Esophagus muscularis mucosa (tissue), 4 donors: ENCODE data around the gene GADD45G. TPM values are rescaled to one million over a fixed set of nuclear protein-coding genes. Genes with fewer than 3 reads are reported as not detected.

Experiments
- DNase-seq: peaks from one replicate; pipeline ENCODE4 v3.0.0-alpha.2; 2017; ENCODE audit errors: extremely low spot score
- H3K27ac ChIP-seq, 4 donors: fragments of 200-600 bp; sonication (generic); replicated peaks in 1 of 4; 1 replicate in 3 of 4; 2 replicates in 1 of 4; pipeline ENCODE4 v1.5.1; 2016 to 2019; ENCODE audit warnings: mild to moderate bottlenecking in 1 of 4
- H3K27me3 ChIP-seq, 4 donors: fragments of 200-600 bp; sonication (generic); one replicate each; pipeline versions ENCODE4 v1.5.1 to v1.6.0; 2016 to 2019
- H3K36me3 ChIP-seq, 4 donors: fragments of 200-600 bp; sonication (generic); one replicate each; pipeline ENCODE4 v1.5.1; 2016 to 2019
- H3K4me1 ChIP-seq, 4 donors: fragments of 200-600 bp; sonication (generic); one replicate each; pipeline ENCODE4 v1.5.1; 2016 to 2019
- H3K4me3 ChIP-seq, 4 donors: fragments of 200-600 bp; sonication (generic); 1 replicate in 2 of 4; 2 replicates in 2 of 4; pipeline ENCODE4 v1.5.1; 2016 to 2019; ENCODE audit warnings: mild to moderate bottlenecking in 4 of 4, moderate library complexity in 1 of 4
- H3K9me3 ChIP-seq, 4 donors: fragments of 200-600 bp; sonication (generic); 1 replicate in 3 of 4; 2 replicates in 1 of 4; pipeline ENCODE4 v1.5.1; 2016 to 2019
- EP300 ChIP-seq: sonication (generic); formaldehyde crosslinking; IDR thresholded peaks from one replicate; pipeline ENCODE4 v1.6.1; 2017; ENCODE audit warnings: antibody characterized with exemption
- POLR2A ChIP-seq: fragments of 450-650 bp; IDR thresholded peaks from one replicate; pipeline ENCODE4 v1.6.1; 2017; ENCODE audit warnings: antibody characterized with exemption, moderate library complexity, mild to moderate bottlenecking, low read depth
- POLR2AphosphoS5 ChIP-seq, 2 donors: sonication (generic); formaldehyde crosslinking; IDR thresholded peaks; one replicate each; pipeline ENCODE4 v1.6.1; 2017; ENCODE audit warnings: antibody characterized with exemption in 2 of 2
- WGBS: methylation state at CpG from one replicate; pipeline ENCODE4 v1.1.5; 2018; 5-methylcytosine and 5-hydroxymethylcytosine counted together
- intact Hi-C: fragments of 100-400 bp; cut with DNase I; formaldehyde crosslinking; loops from one replicate; pipeline ENCODE4 v1.15.1; 2023
- total RNA-seq, 4 donors: library from RNA; depleted of rRNA; stranded (reverse); fragments of >200 nt; gene quantifications; one replicate each; pipeline versions ENCODE4 v1.1.0 to v1.2.1, GENCODE V29; 2016
- TF ChIP-seq, protein P1 (sequence below), 3 experiments: fragments of 200-600 bp in 2 of 3; fragments of 450-650 bp in 1 of 3; sonication (generic) in 2 of 3; IDR thresholded peaks; one replicate each; pipeline ENCODE4 v1.5.1; 2017 to 2019; ENCODE audit warnings: antibody characterized with exemption in 3 of 3, mild to moderate bottlenecking in 2 of 3, moderate library complexity in 1 of 3

The GADD45G gene
- total RNA-seq, 4 donors from 2014 or later, result 44.0 to 136 (median 103) TPM

DNA sequence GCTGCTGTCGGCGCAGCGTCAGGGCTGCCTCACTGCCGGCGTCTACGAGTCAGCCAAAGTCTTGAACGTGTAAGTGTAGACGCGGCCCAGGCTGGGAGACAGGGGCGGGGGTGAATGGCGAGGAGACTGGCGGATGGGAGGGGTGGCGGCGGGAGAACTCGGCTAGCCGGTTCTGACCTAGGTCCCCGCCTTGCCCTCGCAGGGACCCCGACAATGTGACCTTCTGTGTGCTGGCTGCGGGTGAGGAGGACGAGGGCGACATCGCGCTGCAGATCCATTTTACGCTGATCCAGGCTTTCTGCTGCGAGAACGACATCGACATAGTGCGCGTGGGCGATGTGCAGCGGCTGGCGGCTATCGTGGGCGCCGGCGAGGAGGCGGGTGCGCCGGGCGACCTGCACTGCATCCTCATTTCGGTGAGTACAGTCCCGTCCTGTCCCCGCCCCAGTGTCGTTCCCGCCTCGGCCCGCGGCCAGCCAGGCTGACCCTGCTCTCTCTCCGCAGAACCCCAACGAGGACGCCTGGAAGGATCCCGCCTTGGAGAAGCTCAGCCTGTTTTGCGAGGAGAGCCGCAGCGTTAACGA is 745 bp downstream of the GADD45G start:
- H3K27me3 ChIP-seq, result peaks cover 0 to 5% (median 0%) of the 10 kb centered on the region in 4 donors
- peak overlapping the region; percentile 69 to 86 (median 76) for H3K4me3 ChIP-seq
- H3K27ac ChIP-seq, result peak overlapping the region; percentile 90 to 96 (median 92)
- no peak for DNase-seq
- intact Hi-C loops, result loop anchor here (5.0 to 10.0 kb wide), 4 partner anchors 279 to 619 kb away; no protein-coding TSS in a partner anchor
- WGBS, result 0% methylated on average over 24 of the region's 57 CpGs
- TF ChIP-seq POLR2A (no peak), POLR2AphosphoS5 (IDR thresholded peaks at IDR 0.05) (no peak), EP300 (no peak)
- TF ChIP-seq, protein P1, sequence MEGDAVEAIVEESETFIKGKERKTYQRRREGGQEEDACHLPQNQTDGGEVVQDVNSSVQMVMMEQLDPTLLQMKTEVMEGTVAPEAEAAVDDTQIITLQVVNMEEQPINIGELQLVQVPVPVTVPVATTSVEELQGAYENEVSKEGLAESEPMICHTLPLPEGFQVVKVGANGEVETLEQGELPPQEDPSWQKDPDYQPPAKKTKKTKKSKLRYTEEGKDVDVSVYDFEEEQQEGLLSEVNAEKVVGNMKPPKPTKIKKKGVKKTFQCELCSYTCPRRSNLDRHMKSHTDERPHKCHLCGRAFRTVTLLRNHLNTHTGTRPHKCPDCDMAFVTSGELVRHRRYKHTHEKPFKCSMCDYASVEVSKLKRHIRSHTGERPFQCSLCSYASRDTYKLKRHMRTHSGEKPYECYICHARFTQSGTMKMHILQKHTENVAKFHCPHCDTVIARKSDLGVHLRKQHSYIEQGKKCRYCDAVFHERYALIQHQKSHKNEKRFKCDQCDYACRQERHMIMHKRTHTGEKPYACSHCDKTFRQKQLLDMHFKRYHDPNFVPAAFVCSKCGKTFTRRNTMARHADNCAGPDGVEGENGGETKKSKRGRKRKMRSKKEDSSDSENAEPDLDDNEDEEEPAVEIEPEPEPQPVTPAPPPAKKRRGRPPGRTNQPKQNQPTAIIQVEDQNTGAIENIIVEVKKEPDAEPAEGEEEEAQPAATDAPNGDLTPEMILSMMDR (IDR thresholded peaks at IDR 0.05), result no peak
- peaks cover 0 to 15% (median 7%) of the 10 kb centered on the region in 4 donors for H3K36me3 ChIP-seq
- H3K9me3 ChIP-seq, result no peaks in the 10 kb centered on the region
- peaks cover 27 to 56% (median 49%) of the 10 kb centered on the region in 4 donors for H3K4me1 ChIP-seq

DNA sequence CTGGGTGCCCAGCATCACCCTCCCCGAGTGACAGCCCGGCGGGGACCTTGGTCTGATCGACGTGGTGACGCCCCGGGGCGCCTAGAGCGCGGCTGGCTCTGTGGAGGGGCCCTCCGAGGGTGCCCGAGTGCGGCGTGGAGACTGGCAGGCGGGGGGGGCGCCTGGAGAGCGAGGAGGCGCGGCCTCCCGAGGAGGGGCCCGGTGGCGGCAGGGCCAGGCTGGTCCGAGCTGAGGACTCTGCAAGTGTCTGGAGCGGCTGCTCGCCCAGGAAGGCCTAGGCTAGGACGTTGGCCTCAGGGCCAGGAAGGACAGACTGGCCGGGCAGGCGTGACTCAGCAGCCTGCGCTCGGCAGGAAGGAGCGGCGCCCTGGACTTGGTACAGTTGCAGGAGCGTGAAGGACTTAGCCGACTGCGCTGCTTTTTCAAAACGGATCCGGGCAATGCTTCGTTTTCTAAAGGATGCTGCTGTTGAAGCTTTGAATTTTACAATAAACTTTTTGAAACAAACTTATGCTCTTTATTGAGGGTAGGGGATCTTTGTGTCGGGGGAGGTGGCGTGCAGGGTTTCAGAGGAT is 1.3 kb downstream of the GADD45G start:
- Histone ChIP-seq H3K27ac (peak overlapping the region; percentile 90 to 96 (median 92)), H3K4me1 (peaks cover 27 to 56% (median 49%) of the 10 kb centered on the region in 4 donors), H3K4me3 (peak overlapping the region; percentile 69 to 86 (median 76)), H3K27me3 (peaks cover 0 to 5% (median 0%) of the 10 kb centered on the region in 4 donors), H3K36me3 (peaks cover 0 to 15% (median 7%) of the 10 kb centered on the region in 4 donors), H3K9me3 (no peaks in the 10 kb centered on the region)
- TF ChIP-seq POLR2AphosphoS5 (IDR thresholded peaks at IDR 0.05) (peak; percentile 47 to 81), POLR2A (no peak), EP300 (no peak)
- no peak for DNase-seq
- 29% methylated on average over 15 of the region's 40 CpGs for WGBS
- intact Hi-C loops, result loop anchor here (5.0 to 10.0 kb wide), 4 partner anchors 279 to 619 kb away; no protein-coding TSS in a partner anchor

DNA sequence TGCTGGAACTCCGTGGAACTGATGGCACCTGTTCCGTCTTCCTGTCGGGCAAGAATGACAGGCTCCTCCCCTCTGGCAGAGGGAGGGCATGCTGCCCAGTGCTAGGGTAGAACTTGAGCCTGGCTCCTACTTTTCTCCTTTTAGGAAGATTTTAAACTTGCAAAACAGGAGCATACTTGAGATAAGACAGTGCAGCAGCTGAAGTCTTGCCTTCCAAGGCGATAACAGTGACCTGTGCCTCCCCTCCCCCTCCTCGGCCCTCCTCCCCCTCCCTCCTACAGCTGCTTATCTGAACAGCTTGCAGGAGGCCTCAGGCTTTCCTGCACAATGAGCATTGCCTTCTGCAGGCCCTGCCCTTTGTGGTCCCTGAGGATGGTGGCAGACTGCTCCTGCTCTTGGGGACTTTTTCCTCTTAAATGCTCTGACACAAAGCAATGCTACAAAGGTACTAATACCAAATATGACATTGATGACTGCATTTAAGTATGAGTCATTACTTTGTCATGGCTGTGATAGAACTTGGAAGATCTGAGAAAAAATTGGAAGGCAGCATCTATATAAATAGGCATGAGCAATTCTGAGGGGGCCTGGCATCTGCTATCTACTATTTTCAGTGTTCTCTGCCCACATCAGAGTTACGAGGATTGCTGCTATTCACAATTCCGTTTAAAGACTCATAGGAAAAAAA is 2.0 kb downstream of the GADD45G start:
- Histone ChIP-seq H3K27me3 (peaks cover 0 to 5% (median 0%) of the 10 kb centered on the region in 4 donors), H3K4me1 (peaks cover 27 to 56% (median 49%) of the 10 kb centered on the region in 4 donors), H3K27ac (peak overlapping the region; percentile 90 to 96 (median 92)), H3K36me3 (peaks cover 0 to 15% (median 7%) of the 10 kb centered on the region in 4 donors), H3K4me3 (peak overlapping the region; percentile 69 to 86 (median 76)), H3K9me3 (no peaks in the 10 kb centered on the region)
- no peak for DNase-seq
- TF ChIP-seq POLR2AphosphoS5 (IDR thresholded peaks at IDR 0.05), result peak in 1 of 2 donors; percentile 56
- TF ChIP-seq, protein P1 (IDR thresholded peaks at IDR 0.05), result no peak
- TF ChIP-seq EP300, result no peak
- 38% methylated on average over 7 of the region's 7 CpGs for WGBS
- intact Hi-C loops, result loop anchor here (5.0 to 10.0 kb wide), 4 partner anchors 278 to 618 kb away; no protein-coding TSS in a partner anchor

DNA sequence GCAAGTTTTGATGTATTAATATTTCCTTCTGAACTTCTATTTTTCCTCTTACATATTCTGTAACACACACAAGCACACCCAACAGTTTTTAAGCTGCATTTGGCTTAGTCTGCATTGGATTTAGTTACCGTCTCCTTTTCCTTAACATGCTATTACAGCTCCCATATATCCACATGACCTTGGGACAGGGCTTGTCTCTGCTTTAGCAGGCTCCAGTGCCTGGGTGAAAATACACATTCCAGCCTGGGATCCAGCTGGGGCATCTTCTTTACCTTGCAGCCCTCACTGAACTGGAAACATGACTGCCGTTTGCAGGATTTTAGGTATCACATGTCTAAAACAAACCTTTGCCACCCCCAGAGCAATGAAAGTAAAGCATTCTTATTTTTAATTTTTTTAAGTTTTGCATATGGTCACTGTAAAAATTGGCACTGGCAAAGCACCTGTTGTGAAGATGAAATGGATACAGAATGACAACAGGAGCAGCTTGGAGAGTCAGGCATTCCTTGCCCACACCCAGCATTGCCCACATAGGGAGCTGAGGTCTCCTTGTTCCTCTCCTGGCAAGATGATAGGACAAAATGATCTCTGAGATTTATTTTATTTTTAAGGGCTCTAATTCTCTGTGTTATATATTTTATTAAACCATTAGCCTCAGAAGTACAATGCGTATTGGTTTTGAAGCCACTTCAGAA is 4.0 kb downstream of the GADD45G start:
- TF ChIP-seq, protein P1 (IDR thresholded peaks at IDR 0.05), result no peak
- TF ChIP-seq POLR2AphosphoS5 (IDR thresholded peaks at IDR 0.05) (no peak), EP300 (no peak), POLR2A (no peak)
- Histone ChIP-seq H3K9me3 (no peaks in the 10 kb centered on the region), H3K27me3 (peaks cover 0 to 5% (median 0%) of the 10 kb centered on the region in 4 donors), H3K27ac (peak overlapping the region in 3 of 4 donors; percentile 0 to 93 (median 44)), H3K36me3 (peaks cover 0 to 15% (median 7%) of the 10 kb centered on the region in 4 donors), H3K4me3 (no peak overlapping the region), H3K4me1 (peaks cover 19 to 44% (median 37%) of the 10 kb centered on the region in 4 donors)
- intact Hi-C loops, result loop anchor here (5.0 to 10.0 kb wide), 4 partner anchors 276 to 616 kb away; no protein-coding TSS in a partner anchor
- no peak for DNase-seq
- WGBS, result 90% methylated on average over 3 of the region's 3 CpGs
